WTC11 (cell line): ENCODE measurements around the gene ITGB3. TPM values are rescaled to one million over a fixed set of nuclear protein-coding genes. Genes with fewer than 3 reads are reported as not detected.

Experiments used
- ATAC-seq: fragments of 200-7000 bp; cut with Tn5 transposase; 2 replicates; pipeline ENCODE4 v1.10.0; 2021; ENCODE audit warnings: mild to moderate bottlenecking, moderate library complexity
- CTCF ChIA-PET: fragments of 300-600 bp; sonication (Branson Sonifier 250); formaldehyde crosslinking; loops from one replicate; lab custom pipeline; 2021; ENCODE audit warnings: antibody characterized with exemption; lab: Charles Lee
- POLR2A ChIA-PET: fragments of 350-600 bp; sonication (Branson Sonifier 250); formaldehyde crosslinking; loops from one replicate; lab custom pipeline; 2021; ENCODE audit warnings: antibody characterized with exemption; lab: Charles Lee
- DNase-seq: peaks from one replicate; pipeline ENCODE4 v3.0.0; 2021; ENCODE audit warnings: low spot score
- H3K27ac Mint-ChIP-seq: 2 replicates; pipeline ENCODE4 v1.8.0; 2021; ENCODE audit warnings: mixed read lengths
- H3K27me3 Mint-ChIP-seq: 2 replicates; pipeline ENCODE4 v1.8.0; 2021; ENCODE audit warnings: low read depth, mild to moderate bottlenecking, moderate library complexity, mixed read lengths
- H3K36me3 Mint-ChIP-seq: 2 replicates; pipeline ENCODE4 v1.8.0; 2021; ENCODE audit warnings: mixed read lengths
- H3K4me1 Mint-ChIP-seq: 2 replicates; pipeline ENCODE4 v1.8.0; 2022; ENCODE audit warnings: mixed read lengths
- H3K4me3 Mint-ChIP-seq: 2 replicates; pipeline ENCODE4 v1.8.0; 2021; ENCODE audit warnings: mild to moderate bottlenecking, moderate library complexity, mixed read lengths
- H3K9me3 Mint-ChIP-seq: 2 replicates; pipeline ENCODE4 v1.8.0; 2021; ENCODE audit warnings: mixed read lengths
- AFF4 ChIP-seq: sonication (generic); formaldehyde crosslinking; IDR thresholded peaks from 2 replicates; pipeline ENCODE4 v1.8.1; 2023; ENCODE audit warnings: mild to moderate bottlenecking, missing genetic modification reagents, borderline replicate concordance
- CREB1 ChIP-seq: sonication (generic); formaldehyde crosslinking; IDR thresholded peaks from 2 replicates; pipeline ENCODE4 v1.8.0; 2023; ENCODE audit warnings: mild to moderate bottlenecking, missing genetic modification reagents
- CTCF ChIP-seq: fragments of 200-600 bp; IDR thresholded peaks from 2 replicates; pipeline ENCODE4 v1.8.0; 2022; ENCODE audit warnings: antibody characterized with exemption
- ELF4 ChIP-seq: sonication (generic); formaldehyde crosslinking; IDR thresholded peaks from 2 replicates; pipeline ENCODE4 v1.8.1; 2022; ENCODE audit warnings: low read depth, mild to moderate bottlenecking, moderate library complexity, missing genetic modification reagents
- IRF2 ChIP-seq: sonication (generic); formaldehyde crosslinking; IDR thresholded peaks from 2 replicates; pipeline ENCODE4 v1.8.0; 2022; ENCODE audit warnings: low read depth, missing genetic modification reagents, borderline replicate concordance
- JUN ChIP-seq: sonication (generic); formaldehyde crosslinking; IDR thresholded peaks from 2 replicates; pipeline ENCODE4 v1.8.0; 2023; ENCODE audit warnings: mild to moderate bottlenecking, missing genetic modification reagents
- KAT7 ChIP-seq: sonication (generic); formaldehyde crosslinking; IDR thresholded peaks from 2 replicates; pipeline ENCODE4 v1.8.1; 2023; ENCODE audit warnings: missing genetic modification reagents, mild to moderate bottlenecking, borderline replicate concordance
- PRDM15 ChIP-seq: sonication (generic); formaldehyde crosslinking; IDR thresholded peaks from 2 replicates; pipeline ENCODE4 v1.8.0; 2022; ENCODE audit warnings: missing genetic modification reagents
- TCF7 ChIP-seq: sonication (generic); formaldehyde crosslinking; IDR thresholded peaks from 2 replicates; pipeline ENCODE4 v1.8.0; 2022; ENCODE audit warnings: mild to moderate bottlenecking, low read depth, missing genetic modification reagents, moderate library complexity
- TP53 ChIP-seq: sonication (generic); formaldehyde crosslinking; IDR thresholded peaks from 2 replicates; pipeline ENCODE4 v1.8.1; 2023; ENCODE audit warnings: mild to moderate bottlenecking, missing genetic modification reagents
- ZBTB21 ChIP-seq: sonication (generic); formaldehyde crosslinking; IDR thresholded peaks from 2 replicates; pipeline ENCODE4 v1.8.1; 2023; ENCODE audit warnings: mild to moderate bottlenecking, missing genetic modification reagents, borderline replicate concordance
- ZNF121 ChIP-seq: sonication (generic); formaldehyde crosslinking; IDR thresholded peaks from 2 replicates; pipeline ENCODE4 v1.8.0; 2023; ENCODE audit warnings: missing genetic modification reagents
- ZNF232 ChIP-seq: sonication (generic); formaldehyde crosslinking; IDR thresholded peaks from 2 replicates; pipeline ENCODE4 v1.8.0; 2022; ENCODE audit warnings: mild to moderate bottlenecking, missing genetic modification reagents
- ZNF317 ChIP-seq: sonication (generic); formaldehyde crosslinking; IDR thresholded peaks from 2 replicates; pipeline ENCODE4 v1.8.1; 2023; ENCODE audit warnings: low read depth, mild to moderate bottlenecking, moderate library complexity, missing genetic modification reagents, borderline replicate concordance
- ZNF396 ChIP-seq: fragments of 250-450 bp; sonication (Bioruptor Pico); IDR thresholded peaks from 2 replicates; pipeline ENCODE4 v1.8.0; 2021; ENCODE audit warnings: mild to moderate bottlenecking, moderate library complexity, borderline replicate concordance
- ZNF423 ChIP-seq: fragments of 250-450 bp; sonication (Bioruptor Pico); IDR thresholded peaks from 2 replicates; pipeline ENCODE4 v2.1.2; 2022; ENCODE audit warnings: mild to moderate bottlenecking, moderate library complexity
- total RNA-seq: library from RNA; stranded (reverse); gene quantifications from 3 replicates; pipeline ENCODE4 v1.2.3, GENCODE V29; 2021
- TF ChIP-seq, protein P1 (sequence below): sonication (generic); formaldehyde crosslinking; IDR thresholded peaks from 2 replicates; pipeline ENCODE4 v1.8.1; 2022; ENCODE audit warnings: mild to moderate bottlenecking, missing genetic modification reagents, moderate library complexity, borderline replicate concordance
- TF ChIP-seq, protein P2 (sequence below): sonication (generic); formaldehyde crosslinking; IDR thresholded peaks from 2 replicates; pipeline ENCODE4 v1.8.0; 2022; ENCODE audit warnings: mild to moderate bottlenecking, missing genetic modification reagents

Gene ITGB3
- total RNA-seq, 1 experiment from 2014 or later, result 0.04 TPM

DNA sequence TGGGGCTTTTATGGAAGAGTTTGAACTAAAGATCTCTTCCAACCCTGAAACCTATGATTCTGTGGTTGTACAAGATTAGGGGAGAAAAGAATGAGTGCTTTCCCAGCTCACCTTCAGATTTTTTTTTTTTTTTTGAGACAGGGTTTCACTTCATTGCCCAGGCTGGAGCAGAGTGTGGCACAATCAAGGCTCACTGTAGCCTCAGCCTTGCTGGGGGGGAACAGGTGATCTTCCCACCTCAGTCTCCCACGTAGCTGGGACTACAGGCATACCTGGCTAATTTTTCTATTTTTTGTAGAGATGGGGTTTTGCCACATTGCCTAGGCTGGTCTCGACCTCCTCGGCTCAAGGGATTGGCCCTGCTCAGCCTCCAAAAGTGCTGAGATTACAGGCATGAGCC lies 21.8 kb upstream of the ITGB3 start:
- Mint-ChIP-seq H3K27me3 (peaks cover 14% of the 10 kb centered on the region), H3K36me3 (no peaks in the 10 kb centered on the region), H3K27ac (no peak overlapping the region), H3K9me3 (no peaks in the 10 kb centered on the region), H3K4me3 (no peak overlapping the region), H3K4me1 (peaks cover 14% of the 10 kb centered on the region)
- ChIA-PET POLR2A (interaction anchor here (0.6 kb wide), 1 partner anchor 18 kb away, joined by 3 read pairs; no protein-coding TSS in a partner anchor), CTCF (interaction anchor here (3.2 kb wide), 1 partner anchor 84 kb away, joined by 24 read pairs; no protein-coding TSS in a partner anchor)
- TF ChIP-seq CREB1 (CRISPR knock-in tag) (no peak), IRF2 (no peak), ZBTB21 (CRISPR knock-in tag) (no peak), ELF4 (CRISPR knock-in tag) (no peak), KAT7 (CRISPR knock-in tag) (no peak), CTCF (no peak), ZNF317 (no peak), ZNF232 (CRISPR knock-in tag) (no peak), TP53 (CRISPR knock-in tag) (no peak), ZNF396 (no peak), PRDM15 (CRISPR knock-in tag) (no peak), JUN (no peak), ZNF423 (CRISPR knock-in tag) (no peak), ZNF121 (CRISPR knock-in tag) (no peak), TCF7 (CRISPR knock-in tag) (no peak), AFF4 (CRISPR knock-in tag) (no peak)
- TF ChIP-seq, protein P1, sequence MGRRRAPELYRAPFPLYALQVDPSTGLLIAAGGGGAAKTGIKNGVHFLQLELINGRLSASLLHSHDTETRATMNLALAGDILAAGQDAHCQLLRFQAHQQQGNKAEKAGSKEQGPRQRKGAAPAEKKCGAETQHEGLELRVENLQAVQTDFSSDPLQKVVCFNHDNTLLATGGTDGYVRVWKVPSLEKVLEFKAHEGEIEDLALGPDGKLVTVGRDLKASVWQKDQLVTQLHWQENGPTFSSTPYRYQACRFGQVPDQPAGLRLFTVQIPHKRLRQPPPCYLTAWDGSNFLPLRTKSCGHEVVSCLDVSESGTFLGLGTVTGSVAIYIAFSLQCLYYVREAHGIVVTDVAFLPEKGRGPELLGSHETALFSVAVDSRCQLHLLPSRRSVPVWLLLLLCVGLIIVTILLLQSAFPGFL, result no peak
- TF ChIP-seq, protein P2, sequence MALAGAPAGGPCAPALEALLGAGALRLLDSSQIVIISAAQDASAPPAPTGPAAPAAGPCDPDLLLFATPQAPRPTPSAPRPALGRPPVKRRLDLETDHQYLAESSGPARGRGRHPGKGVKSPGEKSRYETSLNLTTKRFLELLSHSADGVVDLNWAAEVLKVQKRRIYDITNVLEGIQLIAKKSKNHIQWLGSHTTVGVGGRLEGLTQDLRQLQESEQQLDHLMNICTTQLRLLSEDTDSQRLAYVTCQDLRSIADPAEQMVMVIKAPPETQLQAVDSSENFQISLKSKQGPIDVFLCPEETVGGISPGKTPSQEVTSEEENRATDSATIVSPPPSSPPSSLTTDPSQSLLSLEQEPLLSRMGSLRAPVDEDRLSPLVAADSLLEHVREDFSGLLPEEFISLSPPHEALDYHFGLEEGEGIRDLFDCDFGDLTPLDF (CRISPR knock-in tag), result no peak
- DNase-seq (no peak), ATAC-seq (no peak)
